Endothelial cell of umbilical vein (primary cell): ENCODE measurements around the gene NRG3. TPM values are rescaled to one million over a fixed set of nuclear protein-coding genes. Genes with fewer than 3 reads are reported as not detected.

Experiments
- BruUV-seq: library from RNA; stranded (reverse); fragments of 400-500 nt; replicated peaks from 2 replicates; lab custom pipeline; 2021; lab: Mats Ljungman, UMichigan
- CTCF ChIA-PET: fragments of 300-600, 350-600 bp; sonication (Branson Sonifier 250); formaldehyde crosslinking; loops from one replicate; lab custom pipeline; 2021; ENCODE audit warnings: antibody characterized with exemption, inconsistent platforms; lab: Charles Lee
- POLR2A ChIA-PET: fragments of 300-600, 350-600 bp; sonication (Branson Sonifier 250); formaldehyde crosslinking; loops from one replicate; lab custom pipeline; 2021; ENCODE audit warnings: antibody characterized with exemption, inconsistent platforms; lab: Charles Lee
- DNase-seq: peaks from one replicate; pipeline ENCODE4 v3.0.0-alpha.2; 2011; ENCODE audit warnings: low read depth, low spot score
- FAIRE-seq: peaks from 2 replicates; lab custom pipeline; 2011; peaks lifted over from hg19 to GRCh38; lab: Jason Lieb, UNC
- H2AFZ ChIP-seq: 2 replicates; pipeline ENCODE4 v1.6.0; 2012; ENCODE audit warnings: low read depth, low read length, control low read depth, inconsistent platforms
- H3K27ac ChIP-seq: 2 replicates; pipeline ENCODE4 v1.5.1; 2011; ENCODE audit warnings: low read depth, mild to moderate bottlenecking, control low read depth, low read length, moderate library complexity; ENCODE audit not compliant: insufficient read depth
- H3K27me3 ChIP-seq, 2 experiments: 2 replicates each; pipeline versions ENCODE4 v1.6.0 to v1.6.1; 2011; ENCODE audit warnings: low read length in 2 of 2, mixed read lengths in 1 of 2; ENCODE audit not compliant: control insufficient read depth in 2 of 2, insufficient read depth in 2 of 2
- H3K36me3 ChIP-seq, 2 experiments: 2 replicates in 1 of 2; 3 replicates in 1 of 2; pipeline ENCODE4 v1.5.1; 2011; ENCODE audit warnings: low read length in 2 of 2, mild to moderate bottlenecking in 1 of 2, moderate library complexity in 1 of 2; ENCODE audit not compliant: control insufficient read depth in 2 of 2, insufficient read depth in 2 of 2; ENCODE audit errors: extremely low read depth in 1 of 2
- H3K4me1 ChIP-seq: 3 replicates; pipeline ENCODE4 v1.5.1; 2011; ENCODE audit warnings: mild to moderate bottlenecking, low read length; ENCODE audit not compliant: control insufficient read depth, insufficient read depth; ENCODE audit errors: extremely low read depth
- H3K4me2 ChIP-seq: 2 replicates; pipeline ENCODE4 v1.6.1; 2011; ENCODE audit warnings: low read length, control low read depth, mixed read lengths; ENCODE audit not compliant: insufficient read depth
- H3K4me3 ChIP-seq, 3 experiments: fragments of 200-600 bp in 1 of 3; sonication (generic), shearing (Covaris generic) in 1 of 3; replicated peaks in 1 of 3; 2 replicates each; pipeline ENCODE4 v1.5.1; 2011 to 2016; ENCODE audit warnings: control low read depth in 3 of 3, low read length in 3 of 3, mild to moderate bottlenecking in 2 of 3, inconsistent platforms in 1 of 3, low read depth in 1 of 3, moderate library complexity in 1 of 3; ENCODE audit not compliant: insufficient read depth in 1 of 3
- H3K79me2 ChIP-seq: 2 replicates; pipeline ENCODE4 v1.6.0; 2012; ENCODE audit warnings: low read length, inconsistent platforms; ENCODE audit not compliant: control insufficient read depth, insufficient read depth
- H3K9ac ChIP-seq: replicated peaks from 2 replicates; pipeline ENCODE3; 2011; ENCODE audit warnings: low read length, control low read depth; ENCODE audit not compliant: insufficient read depth; ENCODE audit errors: extremely low read depth
- H3K9me1 ChIP-seq: replicated peaks from 3 replicates; pipeline ENCODE4 v1.6.0; 2011; ENCODE audit warnings: mild to moderate bottlenecking, low read length; ENCODE audit not compliant: control insufficient read depth, insufficient read depth; ENCODE audit errors: extremely low read depth
- H3K9me3 ChIP-seq: replicated peaks from 2 replicates; pipeline ENCODE4 v1.5.1; 2012; ENCODE audit warnings: low read length, inconsistent platforms; ENCODE audit not compliant: control insufficient read depth, insufficient read depth
- H4K20me1 ChIP-seq: replicated peaks from 2 replicates; pipeline ENCODE3; 2011; ENCODE audit warnings: mild to moderate bottlenecking, low read length; ENCODE audit not compliant: control insufficient read depth, insufficient read depth; ENCODE audit errors: extremely low read depth
- EZH2 ChIP-seq: IDR thresholded peaks from 2 replicates; pipeline ENCODE4 v1.6.1; 2012; ENCODE audit warnings: borderline replicate concordance, low read depth, mild to moderate bottlenecking, moderate library complexity, low read length, inconsistent platforms; ENCODE audit not compliant: severe bottlenecking
- FOS ChIP-seq: IDR thresholded peaks from 2 replicates; pipeline ENCODE4 v1.6.1; 2011; ENCODE audit warnings: mild to moderate bottlenecking, low read length, moderate library complexity, borderline replicate concordance; ENCODE audit not compliant: insufficient read depth
- POLR2A ChIP-seq: IDR thresholded peaks from 2 replicates; pipeline ENCODE4 v1.6.1; 2012; ENCODE audit warnings: low read depth, mild to moderate bottlenecking, control low read depth, low read length
- POLR2AphosphoS5 ChIP-seq: IDR thresholded peaks from 2 replicates; pipeline ENCODE4 v1.6.1; 2012; ENCODE audit warnings: low read depth, mild to moderate bottlenecking, control low read depth, low read length, moderate library complexity; ENCODE audit not compliant: insufficient read depth
- dilution Hi-C: fragments of 300-500 bp; cut with MboI; formaldehyde crosslinking; loops from one replicate; pipeline ENCODE4 v1.15.0; 2019; ENCODE audit warnings: low sequenced_read_pairs; ENCODE audit not compliant: extremely low pct_ligation_motif_present
- intact Hi-C: fragments of 100-400 bp; cut with micrococcal nuclease; formaldehyde crosslinking; loops from one replicate; pipeline ENCODE4 v1.10.0; 2022
- polyA plus RNA-seq, 4 experiments: library from polyadenylated mRNA; depleted of rRNA in 3 of 4; stranded (reverse) in 3 of 4; unstranded in 1 of 4; fragments of >200 nt; gene quantifications; 2 replicates each; pipeline versions ENCODE4 v1.2.1 to v1.2.3, GENCODE V29; 2011 to 2012; ENCODE audit warnings: missing spikeins in 1 of 4
- total RNA-seq: library from RNA; stranded (reverse); gene quantifications from 2 replicates; pipeline ENCODE4 v1.2.3, GENCODE V29; 2021

Gene NRG3
- total and polyA plus RNA-seq, 2 donors (not counting 3 experiments of a cell fraction or from before 2014, with no cell fraction given) = 1.9 to 3.9 TPM

GRCh38 chr10:82027711-82028110 lies 152.7 kb downstream of the NRG3 start:
- Histone ChIP-seq H3K9me1 (no peaks in the 10 kb centered on the region), H2AFZ (peak overlapping the region; percentile 73), H3K27ac (no peak overlapping the region), H3K4me3 (no peak overlapping the region), H3K4me1 (peaks cover 7% of the 10 kb centered on the region), H3K79me2 (no peaks in the 10 kb centered on the region), H4K20me1 (no peaks in the 10 kb centered on the region), H3K27me3 (no peaks in the 10 kb centered on the region), H3K4me2 (peak overlapping the region; percentile 31), H3K9me3 (no peaks in the 10 kb centered on the region), H3K36me3 (no peaks in the 10 kb centered on the region), H3K9ac (no peak overlapping the region)
- peak; percentile 62 for DNase-seq
- ChIA-PET POLR2A (no interaction called here), CTCF (no interaction called here)
- dilution Hi-C loops (no loop called here), intact Hi-C loops (loop anchor here (5.0 kb wide), 1 partner anchor 185 kb away; no protein-coding TSS in a partner anchor)
- no peak for TF ChIP-seq POLR2AphosphoS5
- peak; percentile 71 for TF ChIP-seq FOS
- no peak for TF ChIP-seq EZH2
- peak; percentile 83 for FAIRE-seq
- no TSS peak for BruUV-seq

- DNase-seq (no peak), FAIRE-seq (no peak)
- no peaks in the 10 kb centered on the region for H3K27me3 ChIP-seq
- CTCF ChIA-PET = no interaction called here
- dilution Hi-C loops = no loop called here
- H3K9ac ChIP-seq = no peak overlapping the region
- intact Hi-C loops = no loop called here
- no peak for TF ChIP-seq EZH2
- no peak for TF ChIP-seq POLR2A
- TF ChIP-seq FOS = no peak
- no peaks in the 10 kb centered on the region for H3K79me2 ChIP-seq
- H3K27ac ChIP-seq = no peak overlapping the region
- H3K4me1 ChIP-seq = no peaks in the 10 kb centered on the region
- BruUV-seq = no TSS peak
- H3K36me3 ChIP-seq = no peaks in the 10 kb centered on the region
- H4K20me1 ChIP-seq = no peaks in the 10 kb centered on the region
- no peaks in the 10 kb centered on the region for H3K9me3 ChIP-seq
- H3K4me2 ChIP-seq = no peak overlapping the region
- POLR2A ChIA-PET = no interaction called here
- no peak overlapping the region for H2AFZ ChIP-seq
- no peak overlapping the region for H3K4me3 ChIP-seq
- no peaks in the 10 kb centered on the region for H3K9me1 ChIP-seq
These were observed 162.1 kb downstream of the NRG3 start for GRCh38 chr10:82037076-82037475.
